Measurements from ENCODE around the gene NFS1. TPM values are rescaled to one million over a fixed set of nuclear protein-coding genes. Genes with fewer than 3 reads are reported as not detected.

Gene NFS1
- total and polyA plus RNA-seq, 2 of the 8 experiments (the other 6 are each of a cell fraction or from before 2014, with no cell fraction given): 26.1 to 38.8 TPM

DNA sequence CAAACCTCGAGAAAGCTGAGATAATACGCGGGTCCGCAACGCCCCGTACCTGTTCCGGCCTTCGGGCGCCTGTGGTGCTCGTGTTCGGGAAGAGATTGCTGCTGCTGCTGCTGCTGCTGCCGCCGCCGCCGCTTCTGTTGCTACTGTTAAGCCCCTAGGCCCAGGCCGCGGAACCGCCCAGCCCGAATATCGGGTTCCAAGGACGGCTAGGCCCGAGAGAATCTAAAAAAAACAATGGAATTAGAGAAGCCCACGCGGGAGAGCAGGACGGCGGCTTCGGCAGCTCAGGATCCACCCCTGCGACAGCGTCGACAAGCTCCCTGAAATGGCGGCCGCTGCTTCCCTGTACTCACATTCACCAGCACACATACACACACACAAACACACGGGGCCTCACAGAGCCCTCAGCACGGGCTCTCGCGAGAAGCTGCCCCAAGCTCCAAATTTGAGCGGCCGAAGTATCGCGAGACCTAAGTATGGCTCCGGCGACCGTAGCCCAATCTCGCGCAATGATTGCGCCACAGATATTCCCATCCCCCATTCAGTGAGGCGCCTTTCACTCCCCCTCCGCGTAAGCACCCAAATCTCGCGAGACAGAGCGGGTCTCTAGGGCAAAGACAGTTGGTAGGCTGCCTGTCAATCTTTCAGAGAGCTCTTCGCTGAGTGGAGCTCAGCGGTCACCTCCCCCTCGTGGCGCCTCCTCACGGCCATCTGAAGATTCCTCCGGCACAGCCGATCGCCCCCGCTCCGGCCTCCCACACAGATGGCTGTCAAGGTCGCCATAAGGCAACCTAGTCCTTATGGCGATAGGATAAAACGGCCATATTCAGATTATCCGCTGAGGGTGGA lies 43.0 kb upstream of the NFS1 start, which contains the start of gene RBM39 (continued):
- TF ChIP-seq RNF2 (IDR thresholded peaks at IDR 0.05; ENCODE audit: borderline replicate concordance, low read depth, low read length, missing control alignments, poor library complexity, severe bottlenecking): no peak
- TF ChIP-seq POLR2A (IDR thresholded peaks at IDR 0.05; ENCODE audit: control extremely low read depth in 1 of 2, low read depth in 2 of 2, low read length in 2 of 2): peak; percentile 97 to 99
- TF ChIP-seq SUZ12 (IDR thresholded peaks at IDR 0.05; ENCODE audit: low read length): no peak
- TF ChIP-seq SIX5 (IDR thresholded peaks at IDR 0.05; ENCODE audit: low read depth, low read length): no peak
- peak; percentile 98 for TF ChIP-seq TAF1 (IDR thresholded peaks at IDR 0.05; ENCODE audit: low read depth, low read length)
- peak; percentile 97 for TF ChIP-seq YY1 (IDR thresholded peaks at IDR 0.05; ENCODE audit: low read depth, low read length)
- TF ChIP-seq, protein P1, sequence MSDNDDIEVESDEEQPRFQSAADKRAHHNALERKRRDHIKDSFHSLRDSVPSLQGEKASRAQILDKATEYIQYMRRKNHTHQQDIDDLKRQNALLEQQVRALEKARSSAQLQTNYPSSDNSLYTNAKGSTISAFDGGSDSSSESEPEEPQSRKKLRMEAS (IDR thresholded peaks at IDR 0.05): peak; percentile 84
- TF ChIP-seq SIRT6 (IDR thresholded peaks at IDR 0.05; ENCODE audit: low read length): no peak
- TF ChIP-seq ZNF274 (IDR thresholded peaks at IDR 0.05; ENCODE audit: borderline replicate concordance, extremely low read depth, low read length): no peak
